Ecto neural progenitor cell (in vitro differentiated cells): ENCODE measurements around the gene NT5M.
"Not testable (repeated sequence)": the region's sequence is repeated elsewhere in the genome, so short reads cannot be mapped to it uniquely, and the experiment has no call there.

Source experiments
- DNase-seq: peaks from one replicate; pipeline ENCODE4 v3.0.0-alpha.2; 2018; ENCODE audit warnings: low spot score

NT5M gene

GRCh38 chr17:17377071-17377967, 74.1 kb downstream of the NT5M start:
- DNase-seq = no peak

- no peak for DNase-seq
Observed at GRCh38 chr17:17379197-17379991, 76.2 kb downstream of the NT5M start.

GRCh38 chr17:17380145-17380925, 77.2 kb downstream of the NT5M start:
- no peak for DNase-seq

GRCh38 chr17:17381446-17382064, 78.4 kb downstream of the NT5M start:
- no peak for DNase-seq

- no peak for DNase-seq
Observed at GRCh38 chr17:17382065-17382459, 78.9 kb downstream of the NT5M start.

- no peak for DNase-seq
Observed at GRCh38 chr17:17382971-17383370, 79.8 kb downstream of the NT5M start.

GRCh38 chr17:17383431-17384290, 80.5 kb downstream of the NT5M start:
- not testable (repeated sequence) for DNase-seq

- DNase-seq = no peak
Observed at GRCh38 chr17:17384291-17384615, 81.1 kb downstream of the NT5M start.

GRCh38 chr17:17384961-17385360, 81.8 kb downstream of the NT5M start:
- DNase-seq = no peak

- DNase-seq = no peak
Observed at GRCh38 chr17:17385491-17385890, 82.3 kb downstream of the NT5M start.

GRCh38 chr17:17386094-17386800, 83.1 kb downstream of the NT5M start:
- DNase-seq = no peak

GRCh38 chr17:17387017-17387497, 83.9 kb downstream of the NT5M start:
- DNase-seq = no peak

GRCh38 chr17:17387498-17388362, 84.6 kb downstream of the NT5M start:
- DNase-seq = no peak

- DNase-seq = no peak
Observed at GRCh38 chr17:17388657-17389496, 85.7 kb downstream of the NT5M start.

GRCh38 chr17:17391668-17392370, 88.6 kb downstream of the NT5M start:
- DNase-seq = no peak

- no peak for DNase-seq
Observed at GRCh38 chr17:17393976-17394375, 90.8 kb downstream of the NT5M start.

GRCh38 chr17:17394494-17394893, 91.3 kb downstream of the NT5M start:
- no peak for DNase-seq
